ENCODE results near the gene STRA6. TPM values are rescaled to one million over a fixed set of nuclear protein-coding genes. Genes with fewer than 3 reads are reported as not detected.

Gene STRA6
- total and polyA plus RNA-seq, 2 donors (not counting 1 experiment from before 2014, with no cell fraction given) = not detected

DNA sequence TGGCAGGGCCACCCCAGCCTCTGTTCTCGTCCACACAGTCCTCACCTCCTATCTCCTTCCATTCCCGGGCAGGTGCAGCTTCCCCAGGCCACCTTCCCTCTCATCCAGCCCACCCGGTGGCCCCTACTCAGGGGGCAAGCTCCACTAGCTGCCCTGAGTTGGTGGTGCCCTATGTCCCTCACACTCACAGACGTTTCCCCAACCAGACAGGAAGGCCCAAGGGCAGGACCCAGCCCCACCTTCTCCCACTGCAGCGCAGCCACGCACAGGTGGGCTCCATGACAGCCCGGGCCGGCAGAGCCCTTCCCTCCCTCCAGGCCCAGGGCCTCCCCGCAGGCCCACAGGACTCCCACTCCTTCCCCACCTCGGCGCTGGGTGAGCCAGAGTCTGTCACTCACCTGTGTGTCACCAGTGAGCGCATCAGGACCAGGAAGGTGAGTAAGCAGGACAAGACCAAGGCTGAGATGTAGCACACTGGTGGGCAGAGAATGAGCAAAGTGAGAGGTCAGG is 17.9 kb downstream of the STRA6 start:
- Histone ChIP-seq H3K79me2 (ENCODE audit: control insufficient read depth, insufficient read depth, low read length) (no peaks in the 10 kb centered on the region), H2AFZ (ENCODE audit: insufficient read depth, low read depth, low read length, poor library complexity, severe bottlenecking) (no peak overlapping the region), H3K4me1 (ENCODE audit: control insufficient read depth in 2 of 2, insufficient read depth in 2 of 2, low read length in 2 of 2) (no peaks in the 10 kb centered on the region), H3K9ac (ENCODE audit: low read length) (no peak overlapping the region), H4K20me1 (ENCODE audit: control insufficient read depth, insufficient read depth, low read length, poor library complexity, severe bottlenecking) (no peaks in the 10 kb centered on the region), H3K36me3 (replicated peaks in 1 of 2; ENCODE audit: control extremely low read depth in 1 of 2, control insufficient read depth in 1 of 2, extremely low read depth in 1 of 2, insufficient read depth in 2 of 2, low read length in 1 of 2) (no peaks in the 10 kb centered on the region), H3K4me2 (replicated peaks; ENCODE audit: low read depth, low read length, poor library complexity, severe bottlenecking) (no peak overlapping the region), H3K27ac (ENCODE audit: low read length in 2 of 2) (no peak overlapping the region), H3K4me3 (ENCODE audit: control extremely low read depth in 1 of 5, extremely low read depth in 1 of 5, insufficient read depth in 1 of 5, low read depth in 2 of 5, low read length in 4 of 5) (no peak overlapping the region), H3K27me3 (replicated peaks in 1 of 4; ENCODE audit: control extremely low read depth in 1 of 4, control insufficient read depth in 3 of 4, insufficient read depth in 4 of 4, low read length in 3 of 4) (no peaks in the 10 kb centered on the region), H3K9me3 (ENCODE audit: control extremely low read depth in 1 of 3, control insufficient read depth in 2 of 3, insufficient read depth in 1 of 3, low read length in 2 of 3) (no peaks in the 10 kb centered on the region)
- Mint-ChIP-seq H3K27me3 (peaks cover 7% of the 10 kb centered on the region), H3K9me3 (ENCODE audit: insufficient read depth) (no peaks in the 10 kb centered on the region), H3K27ac (no peak overlapping the region), H3K4me1 (no peaks in the 10 kb centered on the region), H3K4me3 (no peak overlapping the region)
- ChIA-PET CTCF (no interaction called here), POLR2A (no interaction called here)
- TF ChIP-seq, protein P1, sequence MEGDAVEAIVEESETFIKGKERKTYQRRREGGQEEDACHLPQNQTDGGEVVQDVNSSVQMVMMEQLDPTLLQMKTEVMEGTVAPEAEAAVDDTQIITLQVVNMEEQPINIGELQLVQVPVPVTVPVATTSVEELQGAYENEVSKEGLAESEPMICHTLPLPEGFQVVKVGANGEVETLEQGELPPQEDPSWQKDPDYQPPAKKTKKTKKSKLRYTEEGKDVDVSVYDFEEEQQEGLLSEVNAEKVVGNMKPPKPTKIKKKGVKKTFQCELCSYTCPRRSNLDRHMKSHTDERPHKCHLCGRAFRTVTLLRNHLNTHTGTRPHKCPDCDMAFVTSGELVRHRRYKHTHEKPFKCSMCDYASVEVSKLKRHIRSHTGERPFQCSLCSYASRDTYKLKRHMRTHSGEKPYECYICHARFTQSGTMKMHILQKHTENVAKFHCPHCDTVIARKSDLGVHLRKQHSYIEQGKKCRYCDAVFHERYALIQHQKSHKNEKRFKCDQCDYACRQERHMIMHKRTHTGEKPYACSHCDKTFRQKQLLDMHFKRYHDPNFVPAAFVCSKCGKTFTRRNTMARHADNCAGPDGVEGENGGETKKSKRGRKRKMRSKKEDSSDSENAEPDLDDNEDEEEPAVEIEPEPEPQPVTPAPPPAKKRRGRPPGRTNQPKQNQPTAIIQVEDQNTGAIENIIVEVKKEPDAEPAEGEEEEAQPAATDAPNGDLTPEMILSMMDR (IDR thresholded peaks at IDR 0.05) = no peak
- no peak for TF ChIP-seq EZH2 (IDR thresholded peaks at IDR 0.05; ENCODE audit: borderline replicate concordance, insufficient read depth, low read depth, low read length, poor library complexity, severe bottlenecking)
- WGBS (ENCODE audit: insufficient coverage) = 77% methylated on average over 11 of the region's 12 CpGs
- DNase-seq (no peak), ATAC-seq (ENCODE audit: low read depth) (no peak)
- intact Hi-C loops (cut with micrococcal nuclease) = no loop called here

DNA sequence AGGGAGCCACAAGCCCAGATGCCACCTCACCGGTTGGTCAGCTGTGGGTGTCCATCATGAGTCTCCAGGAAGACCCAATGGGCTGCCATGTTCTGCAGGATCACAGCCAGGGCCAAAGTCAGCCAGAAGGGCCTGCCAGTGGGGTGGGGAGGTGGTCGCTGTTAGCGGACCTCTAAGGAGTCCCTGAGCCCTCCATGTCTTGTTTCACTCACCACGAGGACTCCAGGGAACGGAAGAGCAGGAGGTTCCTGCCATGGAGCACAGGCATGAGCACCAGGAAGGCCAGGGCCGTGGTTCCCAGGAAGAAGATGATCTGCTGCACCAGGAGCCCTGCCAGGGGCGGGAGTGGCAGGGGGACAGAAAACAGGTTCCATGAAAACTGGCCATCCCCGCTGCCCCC is 20.5 kb downstream of the STRA6 start:
- no peak overlapping the region for H3K9ac ChIP-seq (ENCODE audit: low read length)
- Mint-ChIP-seq H3K9me3 (ENCODE audit: insufficient read depth) (no peaks in the 10 kb centered on the region), H3K27me3 (peaks cover 27% of the 10 kb centered on the region), H3K4me1 (no peaks in the 10 kb centered on the region), H3K4me3 (no peak overlapping the region), H3K27ac (no peak overlapping the region)
- WGBS (ENCODE audit: insufficient coverage) = 83% methylated on average over 7 of the region's 8 CpGs
- H3K79me2 ChIP-seq (ENCODE audit: control insufficient read depth, insufficient read depth, low read length) = no peaks in the 10 kb centered on the region
- no peaks in the 10 kb centered on the region for H3K4me1 ChIP-seq (ENCODE audit: control insufficient read depth in 2 of 2, insufficient read depth in 2 of 2, low read length in 2 of 2)
- no peak for DNase-seq
- no peak overlapping the region for H3K4me3 ChIP-seq (ENCODE audit: control extremely low read depth in 1 of 5, extremely low read depth in 1 of 5, insufficient read depth in 1 of 5, low read depth in 2 of 5, low read length in 4 of 5)
- no peak for ATAC-seq (ENCODE audit: low read depth)
- no peaks in the 10 kb centered on the region for H4K20me1 ChIP-seq (ENCODE audit: control insufficient read depth, insufficient read depth, low read length, poor library complexity, severe bottlenecking)
- no peak overlapping the region for H2AFZ ChIP-seq (ENCODE audit: insufficient read depth, low read depth, low read length, poor library complexity, severe bottlenecking)
- H3K27me3 ChIP-seq (replicated peaks in 1 of 4; ENCODE audit: control extremely low read depth in 1 of 4, control insufficient read depth in 3 of 4, insufficient read depth in 4 of 4, low read length in 3 of 4) = no peaks in the 10 kb centered on the region
- intact Hi-C loops (cut with micrococcal nuclease) = no loop called here
- H3K36me3 ChIP-seq (replicated peaks in 1 of 2; ENCODE audit: control extremely low read depth in 1 of 2, control insufficient read depth in 1 of 2, extremely low read depth in 1 of 2, insufficient read depth in 2 of 2, low read length in 1 of 2) = no peaks in the 10 kb centered on the region
- no peaks in the 10 kb centered on the region for H3K9me3 ChIP-seq (ENCODE audit: control extremely low read depth in 1 of 3, control insufficient read depth in 2 of 3, insufficient read depth in 1 of 3, low read length in 2 of 3)
- CTCF ChIA-PET = no interaction called here
- H3K27ac ChIP-seq (ENCODE audit: low read length in 2 of 2) = no peak overlapping the region
- POLR2A ChIA-PET = no interaction called here
- TF ChIP-seq, protein P1 (IDR thresholded peaks at IDR 0.05) = no peak
- TF ChIP-seq EZH2 (IDR thresholded peaks at IDR 0.05; ENCODE audit: borderline replicate concordance, insufficient read depth, low read depth, low read length, poor library complexity, severe bottlenecking) = no peak
- no peak overlapping the region for H3K4me2 ChIP-seq (replicated peaks; ENCODE audit: low read depth, low read length, poor library complexity, severe bottlenecking)
